ENCODE measurements around the gene PCSK6.

DNA sequence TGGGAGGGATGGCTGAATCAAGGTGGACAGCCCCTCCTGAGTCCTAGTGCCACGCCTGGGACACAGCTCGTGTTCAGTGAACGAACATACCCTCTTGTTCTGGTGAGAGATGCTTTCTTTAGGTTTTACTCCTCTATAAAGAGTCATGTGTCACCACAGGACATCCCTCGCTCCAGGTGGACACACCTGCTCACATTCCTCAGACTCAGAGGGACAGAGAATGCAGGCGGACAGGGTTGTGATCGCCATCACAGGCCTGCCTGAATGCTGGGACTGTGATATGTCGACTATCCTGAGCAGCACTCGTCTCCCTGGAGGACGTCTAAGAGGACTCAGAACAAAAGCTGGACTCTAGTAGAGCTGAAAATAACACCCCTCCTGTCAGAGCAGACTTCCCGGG lies 98.1 kb downstream of the PCSK6 start:
- TF ChIP-seq CTCF (IDR thresholded peaks at IDR 0.05; ENCODE audit: borderline replicate concordance, extremely low read depth, low read length, poor library complexity, severe bottlenecking) = no peak
- no peak for TF ChIP-seq EZH2 (IDR thresholded peaks at IDR 0.05; ENCODE audit: borderline replicate concordance, low read depth, low read length, severe bottlenecking)
